ENCODE results near the gene NLGN1.

GRCh38 chr3:173938616-173939015 lies 541.1 kb downstream of the NLGN1 start:
- TF ChIP-seq ZFX (IDR thresholded peaks at IDR 0.05; ENCODE audit: borderline replicate concordance) (no peak), CTCF (IDR thresholded peaks at IDR 0.05) (no peak)
